HEK293 (cell line): ENCODE results near the gene DSE.
A peak's percentile ranks its signal among the peaks of the same experiment; 100 is the strongest.

Source experiments
- CTCF ChIA-PET: fragments of 350-600 bp; formaldehyde crosslinking; extraction: SDS; loops from one replicate; lab custom pipeline; 2021; ENCODE audit warnings: antibody characterized with exemption; lab: Yijun Ruan, JAX
- POLR2A ChIA-PET: fragments of 300-600 bp; formaldehyde crosslinking; extraction: SDS; loops from one replicate; lab custom pipeline; 2020; ENCODE audit warnings: antibody characterized with exemption, inconsistent platforms; lab: Yijun Ruan, JAX
- H3K27ac ChIP-seq: fragments of 200-500 bp; sonication (Bioruptor generic); 2 replicates; pipeline ENCODE4 v1.5.1; 2014; ENCODE audit warnings: low read depth, low read length, control low read depth, inconsistent platforms; ENCODE audit errors: extremely low read depth
- H3K36me3 ChIP-seq, 2 experiments: fragments of 200-500 bp in 1 of 2; sonication (Bioruptor generic) in 1 of 2; 1 replicate in 1 of 2; 2 replicates in 1 of 2; pipeline ENCODE4 v1.5.1; 2014 to 2017; ENCODE audit warnings: inconsistent platforms in 2 of 2, low read length in 2 of 2; ENCODE audit not compliant: control insufficient read depth in 2 of 2, insufficient read depth in 1 of 2
- H3K4me1 ChIP-seq: fragments of 200-500 bp; sonication (Bioruptor generic); 2 replicates; pipeline ENCODE4 v1.5.1; 2014; ENCODE audit warnings: mild to moderate bottlenecking, low read length, inconsistent platforms; ENCODE audit not compliant: control insufficient read depth, insufficient read depth
- H3K4me3 ChIP-seq: 2 replicates; pipeline ENCODE4 v1.5.1; 2011; ENCODE audit warnings: low read depth, mild to moderate bottlenecking, control low read depth, low read length, moderate library complexity
- H3K9me3 ChIP-seq: fragments of 200-500 bp; sonication (Bioruptor generic); 2 replicates; pipeline ENCODE4 v1.5.1; 2014; ENCODE audit warnings: low read depth, low read length, inconsistent platforms; ENCODE audit not compliant: control insufficient read depth, insufficient read depth
- GLI4 ChIP-seq: fragments of 450-650 bp; formaldehyde crosslinking; IDR thresholded peaks from 2 replicates; pipeline ENCODE4 v1.5.1; 2016; ENCODE audit warnings: missing biosample characterization, missing genetic modification characterization
- PATZ1 ChIP-seq: fragments of 450-650 bp; formaldehyde crosslinking; IDR thresholded peaks from 2 replicates; pipeline ENCODE4 v1.5.1; 2016; ENCODE audit warnings: missing biosample characterization, missing genetic modification characterization
- PRDM1 ChIP-seq: fragments of 450-650 bp; formaldehyde crosslinking; IDR thresholded peaks from 2 replicates; pipeline ENCODE4; 2016; ENCODE audit warnings: missing biosample characterization, missing genetic modification characterization
- PRDM10 ChIP-seq: fragments of 450-650 bp; formaldehyde crosslinking; IDR thresholded peaks from 2 replicates; pipeline ENCODE4 v1.5.1; 2016; ENCODE audit warnings: missing biosample characterization, missing genetic modification characterization
- PRDM6 ChIP-seq: fragments of 450-650 bp; formaldehyde crosslinking; IDR thresholded peaks from 2 replicates; pipeline ENCODE4 v1.5.1; 2017; ENCODE audit warnings: missing biosample characterization, missing genetic modification characterization
- ZNF114 ChIP-seq: fragments of 450-650 bp; formaldehyde crosslinking; IDR thresholded peaks from 2 replicates; pipeline ENCODE4 v1.5.0; 2017; ENCODE audit warnings: missing biosample characterization, missing genetic modification characterization
- ZNF23 ChIP-seq: fragments of 450-650 bp; formaldehyde crosslinking; IDR thresholded peaks from 2 replicates; pipeline ENCODE4 v1.5.1; 2016; ENCODE audit warnings: missing biosample characterization, missing genetic modification characterization, borderline replicate concordance
- ZNF280D ChIP-seq: fragments of 450-650 bp; formaldehyde crosslinking; IDR thresholded peaks from 2 replicates; pipeline ENCODE4 v1.5.1; 2016; ENCODE audit warnings: missing biosample characterization, missing genetic modification characterization
- ZNF600 ChIP-seq: fragments of 450-650 bp; formaldehyde crosslinking; IDR thresholded peaks from 2 replicates; pipeline ENCODE4 v1.5.1; 2016; ENCODE audit warnings: missing biosample characterization, missing genetic modification characterization
- ZSCAN16 ChIP-seq: fragments of 450-650 bp; formaldehyde crosslinking; IDR thresholded peaks from 2 replicates; pipeline ENCODE4 v1.5.1; 2016; ENCODE audit warnings: missing biosample characterization, missing genetic modification characterization

DSE gene

GRCh38 chr6:116385459-116385802 is 14.7 kb downstream of the DSE start:
- Histone ChIP-seq H3K4me3 (no peak overlapping the region), H3K36me3 (no peaks in the 10 kb centered on the region), H3K4me1 (peaks cover 34% of the 10 kb centered on the region), H3K27ac (peak overlapping the region; percentile 18; the same call in 1 of the 2 replicates), H3K9me3 (no peaks in the 10 kb centered on the region)
- 0 out of 2 replicates have a peak, but pooled peaks have one; percentile 36 for TF ChIP-seq ZNF600 (tag by site-specific recombination)
- no peak for TF ChIP-seq ZNF23 (tag by site-specific recombination)
- TF ChIP-seq PRDM10 (tag by site-specific recombination), result peak; percentile 43; the same call in 1 of the 2 replicates
- TF ChIP-seq PRDM6 (tag by site-specific recombination), result no peak
- TF ChIP-seq ZNF280D (tag by site-specific recombination), result no peak
- TF ChIP-seq GLI4 (tag by site-specific recombination), result no peak
- no peak for TF ChIP-seq PATZ1 (tag by site-specific recombination)
- TF ChIP-seq ZNF114 (tag by site-specific recombination), result no peak
- ChIA-PET POLR2A (interaction anchor here (1.9 kb wide), 1 partner anchor 14 kb away, joined by 14 read pairs; the partner anchor contains the start of gene DSE), CTCF (interaction anchor here (1.6 kb wide), 1 partner anchor 98 kb away, joined by 4 read pairs; no protein-coding TSS in a partner anchor)

- POLR2A ChIA-PET, result interaction anchor here (1.9 kb wide), 1 partner anchor 15 kb away, joined by 14 read pairs; the partner anchor contains the start of gene DSE
- H3K4me1 ChIP-seq, result peaks cover 29% of the 10 kb centered on the region
- H3K27ac ChIP-seq, result no peak overlapping the region
- no peak for TF ChIP-seq ZSCAN16 (tag by site-specific recombination)
- TF ChIP-seq PRDM1 (tag by site-specific recombination), result peak; percentile 50; the same call in 1 of the 2 replicates
- no peaks in the 10 kb centered on the region for H3K9me3 ChIP-seq
- no peaks in the 10 kb centered on the region for H3K36me3 ChIP-seq
- H3K4me3 ChIP-seq, result no peak overlapping the region
- CTCF ChIA-PET, result interaction anchor here (0.6 to 1.0 kb wide), 4 partner anchors 10 to 152 kb away, joined by 3 to 4 read pairs (median 4); no protein-coding TSS in a partner anchor
Observed at GRCh38 chr6:116385921-116386320, 15.2 kb downstream of the DSE start.
